Urothelium cell line (cell line): ENCODE results near the gene NOB1.
"Not testable (repeated sequence)": the region's sequence is repeated elsewhere in the genome, so short reads cannot be mapped to it uniquely, and the experiment has no call there.

ENCODE experiments used
- DNase-seq: peaks from one replicate; pipeline ENCODE4 v3.0.0; 2011; ENCODE audit warnings: low spot score, mixed read lengths
- FAIRE-seq: peaks from 2 replicates; lab custom pipeline; 2011; peaks lifted over from hg19 to GRCh38; lab: Jason Lieb, UNC

NOB1 gene

DNA sequence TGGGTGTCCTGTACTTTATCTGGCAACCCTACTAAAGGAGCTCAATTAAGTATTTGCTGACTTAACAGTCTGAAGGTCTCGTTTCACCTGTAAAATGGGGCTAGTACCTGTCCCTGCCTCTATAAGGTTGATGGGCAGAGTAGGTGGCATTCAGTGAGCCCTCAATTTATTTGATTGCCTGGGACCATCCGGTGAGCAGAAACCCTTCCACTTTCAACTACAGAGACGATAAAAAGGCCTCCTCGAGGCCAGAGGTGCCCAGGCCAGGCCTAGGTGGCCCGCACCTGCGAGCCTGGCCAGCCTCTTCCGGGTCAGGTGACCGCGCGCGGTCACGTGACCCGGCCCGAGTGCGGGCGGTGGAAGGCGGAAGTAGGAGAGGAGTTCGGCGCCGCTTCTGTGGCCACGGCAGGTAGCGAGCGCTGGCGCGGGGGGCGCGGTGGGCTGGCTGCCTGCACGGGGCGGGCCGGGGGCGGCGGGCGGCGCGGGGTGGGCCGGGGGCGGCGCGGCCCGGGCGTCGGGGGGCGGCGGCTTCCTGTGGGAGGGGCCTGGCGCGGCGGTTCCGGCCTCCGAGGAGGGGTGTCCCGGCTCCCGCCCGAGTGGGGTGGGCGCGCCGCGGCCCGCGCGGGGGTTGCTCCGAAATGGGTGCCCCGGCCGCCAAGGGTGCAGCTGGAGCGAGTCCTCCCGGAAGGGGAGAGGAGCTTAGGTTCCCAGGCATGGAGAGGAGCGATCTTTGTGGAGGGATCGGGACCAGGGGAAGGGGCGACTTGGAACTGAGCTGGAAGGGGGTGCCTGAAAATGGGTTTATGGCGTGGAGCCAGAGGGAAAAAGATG is 7.5 kb upstream of the NOB1 start, which contains the start of gene WWP2:
TSS of gene WWP2 (plus strand) at position 350 of the 831 bp plus-strand sequence. CDS start 24,679 bp downstream, outside the sequence.
- peak; percentile 17 for FAIRE-seq
- DNase-seq = peak; percentile 93

DNA sequence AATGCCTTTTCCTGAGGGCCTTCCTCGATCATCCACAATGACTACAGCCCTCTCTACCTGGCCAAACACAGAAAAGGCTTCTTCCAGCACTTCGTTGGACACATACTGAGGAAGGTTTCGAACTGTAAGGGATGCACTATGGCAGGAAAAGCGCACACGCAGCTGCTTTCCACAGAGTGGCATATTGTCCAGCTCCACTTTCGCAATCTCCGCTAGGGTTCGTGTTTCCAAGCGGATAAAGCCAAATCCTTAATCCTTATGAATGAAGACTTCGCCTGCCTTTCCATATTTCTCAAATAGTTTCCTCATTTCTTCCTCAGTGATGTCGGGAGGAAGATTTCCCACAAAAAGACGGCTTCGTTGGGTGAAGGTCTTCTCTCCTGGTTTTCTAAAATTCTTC is 2.6 kb upstream of the NOB1 start:
- DNase-seq, FAIRE-seq: not testable (repeated sequence)

DNA sequence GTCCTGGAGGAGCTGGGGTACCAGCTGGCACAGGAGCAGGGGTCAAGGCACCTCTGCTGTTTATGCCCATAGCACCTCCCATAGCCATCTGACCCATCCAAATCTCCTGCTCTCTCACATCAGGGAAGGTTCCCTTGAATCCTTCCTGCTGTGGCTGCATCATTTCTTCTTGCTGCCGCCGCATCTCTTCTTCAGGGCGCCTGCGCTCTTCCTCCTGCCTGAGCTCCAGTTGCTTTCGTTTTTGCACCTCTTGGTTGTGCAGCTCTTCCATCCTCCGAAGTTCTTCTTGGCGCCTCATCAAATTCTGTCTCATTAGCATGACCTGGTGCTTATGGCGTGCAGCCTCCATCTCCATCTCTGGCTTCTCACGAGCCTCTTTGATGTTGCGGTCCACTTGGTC is 2.0 kb upstream of the NOB1 start:
- FAIRE-seq = no peak
- DNase-seq = no peak

DNA sequence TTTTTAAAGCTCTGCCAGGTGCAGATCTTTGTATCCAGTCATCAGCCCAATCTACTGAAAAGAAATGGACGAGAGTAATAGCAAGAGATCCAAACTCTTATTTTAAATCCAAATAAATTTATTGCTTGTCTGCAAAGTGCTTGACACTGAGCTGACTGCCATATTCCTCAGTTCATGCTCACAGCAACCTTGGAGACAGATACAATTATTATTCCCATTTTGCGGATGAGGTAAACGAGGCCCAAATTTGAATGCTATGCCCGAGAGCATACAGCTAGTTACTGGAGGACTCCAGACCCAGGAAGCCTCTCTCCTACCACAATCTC is 620 bp downstream of the NOB1 start:
- DNase-seq = no peak
- no peak for FAIRE-seq

DNA sequence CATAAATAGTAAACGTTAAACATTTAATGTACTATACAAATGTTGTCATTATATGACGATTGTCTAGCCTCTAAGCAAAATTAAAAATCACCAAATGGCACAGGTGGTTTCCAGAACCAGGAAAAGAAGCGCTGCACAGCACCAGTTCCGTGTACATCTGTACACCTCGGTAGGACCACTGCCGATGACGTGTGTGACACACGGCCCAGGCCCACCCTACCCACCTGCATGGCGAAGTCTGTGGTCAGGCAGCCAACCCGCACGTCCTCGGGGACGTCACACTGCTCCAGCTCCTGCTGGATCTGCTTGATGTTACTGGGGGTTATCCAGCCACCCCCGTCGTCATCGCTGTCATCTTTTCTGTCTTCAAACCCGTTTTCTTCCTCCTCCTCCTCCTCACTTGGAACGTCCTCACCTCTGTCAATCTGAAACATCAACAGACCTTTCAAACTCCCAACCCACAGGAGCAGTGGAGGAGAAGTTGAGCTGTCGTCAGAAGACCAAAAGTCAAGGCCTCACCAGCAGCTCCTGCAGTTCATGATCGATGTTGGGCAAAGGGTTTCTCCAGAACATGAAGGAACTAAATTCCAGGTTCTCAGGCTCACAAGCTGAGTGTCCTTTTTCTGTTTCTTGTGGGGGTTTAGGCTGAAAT is 5.9 kb downstream of the NOB1 start:
- no peak for DNase-seq
- no peak for FAIRE-seq

DNA sequence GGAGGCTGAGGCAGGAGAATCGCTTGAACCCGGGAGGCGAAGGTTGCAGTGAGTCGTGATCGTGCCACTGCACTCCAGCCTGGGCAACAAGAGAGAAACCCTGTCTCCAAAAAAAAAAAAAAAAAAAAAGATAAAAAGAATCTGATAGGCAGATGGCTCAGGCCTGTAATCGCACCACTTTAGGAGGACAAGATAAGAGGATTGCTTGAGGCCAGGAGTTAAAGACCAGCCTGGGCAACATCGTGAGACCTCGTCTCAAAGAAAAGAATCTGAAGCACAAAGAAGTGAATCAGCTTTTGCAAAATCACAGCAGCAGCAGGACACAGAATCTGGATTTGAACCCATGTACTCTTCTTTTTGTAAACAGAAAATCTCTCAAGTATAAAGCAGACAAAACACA is 7.6 kb downstream of the NOB1 start:
- FAIRE-seq (no peak), DNase-seq (no peak)

DNA sequence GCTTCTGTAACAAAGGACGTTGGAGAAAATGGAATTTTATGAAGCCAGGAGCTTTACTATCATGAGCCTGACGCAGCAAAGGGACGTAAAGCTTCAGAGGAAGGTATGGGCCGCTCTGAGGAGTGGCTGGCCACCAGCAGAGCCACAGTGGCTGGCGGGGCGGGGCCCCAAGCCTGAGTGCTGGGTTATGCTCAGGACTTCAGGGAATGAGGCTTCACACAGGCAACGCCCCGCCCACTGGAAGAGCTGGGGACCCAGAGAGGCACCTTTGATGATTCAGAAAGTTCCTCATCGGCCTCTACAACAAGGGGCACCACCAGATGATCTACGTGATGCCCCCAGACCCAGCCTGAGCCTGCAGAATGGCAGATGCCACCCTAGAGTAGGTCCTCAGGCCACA is 8.8 kb downstream of the NOB1 start:
- DNase-seq = no peak
- no peak for FAIRE-seq

DNA sequence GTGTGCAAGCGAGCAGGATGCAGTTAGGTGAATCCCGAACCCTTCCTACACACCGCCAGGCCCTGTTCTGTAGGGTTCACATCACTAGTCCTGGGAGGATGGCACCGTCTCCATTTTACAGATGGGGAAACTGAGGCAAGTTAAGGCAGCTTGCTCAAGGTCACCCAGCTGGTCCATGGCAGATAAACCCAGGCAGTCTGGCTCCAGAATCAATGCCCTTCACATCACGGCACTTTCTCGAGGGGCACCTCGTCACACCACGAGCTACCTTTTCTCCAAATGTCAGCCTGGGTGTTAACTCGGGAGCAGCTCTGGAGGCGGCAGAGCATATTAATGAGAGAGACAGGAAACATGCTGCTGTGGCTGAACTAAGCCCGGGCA is 9.5 kb downstream of the NOB1 start:
- FAIRE-seq = no peak
- DNase-seq = no peak

DNA sequence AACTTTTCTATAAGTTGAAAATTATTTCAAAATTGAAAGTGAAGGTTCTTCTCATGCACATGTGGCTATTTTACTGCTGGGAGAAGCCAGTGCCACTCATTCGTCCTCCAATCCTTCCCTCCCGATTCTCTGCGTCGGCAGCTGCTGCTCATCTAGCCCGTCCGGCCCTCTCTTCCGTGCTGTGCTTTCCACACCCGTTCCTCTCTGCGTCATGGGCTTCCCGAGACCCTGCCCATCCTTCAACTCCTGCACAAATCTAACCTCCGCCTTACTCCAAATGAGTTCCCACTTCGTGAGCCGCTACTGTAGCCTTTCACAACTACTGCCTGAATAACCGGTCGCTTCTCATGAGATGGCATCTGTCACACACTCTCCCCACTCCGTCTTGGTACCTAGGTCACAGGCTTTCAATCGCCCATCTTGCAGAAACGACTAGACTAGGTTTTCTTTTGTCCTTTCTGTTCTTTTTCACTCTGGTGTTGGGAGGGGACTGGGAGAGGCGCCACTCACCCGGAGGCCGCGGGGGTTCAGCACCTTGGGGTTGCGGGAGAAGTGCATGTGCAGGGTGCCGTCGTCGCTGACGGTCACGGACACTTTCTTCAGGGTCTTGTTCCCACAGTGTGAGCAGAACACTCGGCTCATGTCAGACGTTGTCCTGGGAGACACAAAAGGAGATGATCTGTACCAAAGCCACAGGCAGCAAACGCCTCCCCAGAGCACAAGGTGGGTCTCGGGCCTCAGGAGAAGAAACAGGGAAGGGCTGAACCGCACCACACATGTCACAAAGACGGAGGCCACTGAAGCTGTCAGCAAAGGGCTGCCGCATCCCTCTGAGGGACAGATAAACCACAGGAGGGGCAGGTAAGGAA is 10.1 kb downstream of the NOB1 start:
- DNase-seq (no peak), FAIRE-seq (no peak)

DNA sequence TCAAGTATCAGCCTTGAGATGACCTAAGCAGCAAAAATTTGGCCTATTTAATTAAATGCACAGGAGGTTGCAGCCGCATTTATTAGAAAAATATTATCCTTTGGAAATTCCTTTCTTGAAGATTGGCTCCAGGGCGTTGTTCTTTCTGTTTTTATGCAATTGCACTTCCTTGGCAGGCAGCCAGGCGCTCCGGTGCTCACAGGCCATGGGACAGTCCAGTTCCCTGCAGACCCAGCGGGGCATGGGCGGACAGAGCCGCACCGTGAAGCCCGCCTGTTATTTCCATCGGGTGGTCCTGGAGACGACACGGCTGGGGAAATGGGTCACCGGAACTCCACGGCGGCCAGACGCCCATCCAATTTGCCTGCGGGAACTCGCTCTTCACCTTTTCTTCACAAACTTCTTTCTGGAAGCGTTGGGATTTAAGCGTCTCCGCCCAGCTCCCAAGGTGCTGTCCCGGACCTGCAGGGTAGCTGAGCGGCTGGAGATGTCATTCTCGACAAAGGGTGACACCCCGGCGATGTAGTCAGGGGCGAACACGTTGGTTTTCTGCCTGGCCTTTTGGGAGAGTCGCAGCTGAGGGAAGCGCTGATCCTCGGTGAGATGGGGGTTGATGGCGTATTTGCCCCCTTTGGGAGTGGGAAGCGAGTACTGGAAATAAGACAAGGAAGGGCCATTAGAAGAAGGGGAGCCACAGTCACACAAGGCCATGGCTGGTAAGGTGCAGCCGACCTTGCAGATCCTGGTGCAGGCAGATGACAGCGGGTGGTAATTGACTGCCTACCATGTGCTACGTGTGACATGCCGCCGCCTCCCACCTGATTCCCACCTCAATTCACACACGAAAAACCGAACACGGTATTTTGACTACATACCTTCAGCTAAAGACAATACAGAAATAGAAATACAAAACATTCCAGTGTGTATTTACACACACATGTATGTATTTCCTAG is 12.5 kb downstream of the NOB1 start:
- FAIRE-seq = peak; percentile 62

DNA sequence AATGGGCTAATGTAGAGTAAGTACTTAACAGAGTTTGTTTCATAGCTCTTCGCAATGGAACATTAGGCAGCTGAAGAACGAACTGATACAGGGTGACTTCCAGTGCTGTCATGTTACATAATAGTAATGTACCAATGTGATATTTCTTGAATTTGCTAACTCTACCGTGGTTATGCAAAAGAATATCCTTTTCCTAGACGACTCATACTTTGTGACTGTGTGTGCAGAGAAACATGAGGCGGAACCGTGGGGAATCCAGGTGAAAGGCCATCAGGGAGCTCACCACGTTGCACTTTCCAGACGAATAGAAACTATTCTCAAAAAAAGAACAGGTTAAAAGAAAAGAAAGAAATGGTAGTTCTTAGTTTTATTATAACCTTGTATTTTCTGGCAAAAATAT is 13.2 kb downstream of the NOB1 start:
- FAIRE-seq = no peak
- no peak for DNase-seq

More for the DNA sequence above, 12.5 kb downstream of the NOB1 start:
- no peak for DNase-seq

DNA sequence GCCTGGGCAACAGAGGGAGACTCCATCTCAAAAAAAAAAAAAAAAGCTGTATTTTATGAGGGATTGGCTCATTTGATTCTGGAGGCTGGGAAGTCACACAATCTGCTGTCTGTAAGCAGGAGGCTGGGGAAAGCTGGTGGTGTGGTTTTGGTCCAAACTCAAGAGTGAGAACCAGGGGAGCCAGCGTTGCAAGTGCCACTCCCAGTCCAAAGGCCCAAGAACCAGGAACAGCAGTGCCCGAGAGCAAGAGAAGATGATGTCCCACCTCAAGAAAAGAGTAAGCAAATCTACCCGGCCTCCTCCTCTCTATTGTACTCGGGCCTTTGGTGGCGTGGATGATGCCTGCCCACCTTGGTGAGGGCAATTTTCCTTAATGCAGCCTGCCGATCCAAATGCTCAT is 22.6 kb downstream of the NOB1 start:
- no peak for DNase-seq
- FAIRE-seq = no peak

DNA sequence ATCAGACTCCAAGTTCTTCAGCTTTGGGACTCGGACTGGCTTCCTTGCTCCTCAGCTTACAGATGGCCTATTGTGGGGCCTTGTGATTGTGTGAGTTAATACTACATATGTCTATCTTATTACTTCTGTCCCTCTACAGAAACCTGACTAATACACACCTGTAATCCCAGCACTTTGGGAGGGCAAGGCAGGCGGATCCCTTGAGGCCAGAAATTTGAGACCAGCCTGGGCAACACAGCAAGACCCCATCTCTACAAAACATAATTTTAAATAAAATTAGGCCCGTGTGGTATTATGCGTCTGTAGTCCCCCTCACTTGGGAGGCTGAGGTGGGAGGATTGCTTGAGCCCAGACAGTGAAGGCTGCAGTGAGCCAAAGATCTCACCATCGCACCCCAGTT is 23.4 kb downstream of the NOB1 start:
- DNase-seq, FAIRE-seq: not testable (repeated sequence)

DNA sequence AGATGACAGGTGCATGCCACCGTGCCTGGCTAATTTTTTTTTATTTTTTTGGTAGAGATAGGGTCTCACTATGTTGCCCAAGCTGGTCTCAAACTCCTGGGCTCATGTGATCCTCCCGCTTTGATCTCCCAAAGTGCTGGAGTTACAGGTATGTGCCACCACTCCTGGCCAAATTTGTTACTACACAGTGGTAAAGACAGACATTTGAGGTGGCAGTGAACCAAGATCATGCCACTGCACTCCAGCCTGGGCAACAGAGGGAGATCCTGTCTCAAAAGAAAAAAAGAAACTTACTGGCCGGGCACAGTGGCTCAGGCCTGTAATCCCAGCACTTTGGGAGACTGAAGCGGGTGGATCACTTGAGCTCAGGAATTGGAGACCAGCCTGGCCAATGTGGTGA is 25.7 kb downstream of the NOB1 start:
- not testable (repeated sequence) for DNase-seq, FAIRE-seq

DNA sequence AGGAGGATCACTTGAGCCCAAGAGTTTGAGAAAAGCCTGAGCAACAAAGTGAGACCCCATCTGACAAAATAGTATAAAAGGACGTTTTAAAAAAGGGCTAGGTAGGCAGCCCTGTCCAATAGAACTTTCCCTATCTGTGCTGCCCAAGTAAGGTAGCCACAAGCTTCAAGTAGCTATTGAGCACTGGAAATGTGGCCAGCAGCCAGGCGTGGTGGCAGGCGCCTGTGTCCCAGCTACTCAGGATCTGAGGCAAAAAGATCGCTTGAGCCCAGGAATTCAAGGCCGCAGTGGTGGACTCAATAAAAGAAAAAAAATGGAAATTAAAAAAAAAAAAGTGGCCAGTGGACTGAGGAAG is 26.8 kb downstream of the NOB1 start:
- FAIRE-seq = no peak
- DNase-seq = no peak

DNA sequence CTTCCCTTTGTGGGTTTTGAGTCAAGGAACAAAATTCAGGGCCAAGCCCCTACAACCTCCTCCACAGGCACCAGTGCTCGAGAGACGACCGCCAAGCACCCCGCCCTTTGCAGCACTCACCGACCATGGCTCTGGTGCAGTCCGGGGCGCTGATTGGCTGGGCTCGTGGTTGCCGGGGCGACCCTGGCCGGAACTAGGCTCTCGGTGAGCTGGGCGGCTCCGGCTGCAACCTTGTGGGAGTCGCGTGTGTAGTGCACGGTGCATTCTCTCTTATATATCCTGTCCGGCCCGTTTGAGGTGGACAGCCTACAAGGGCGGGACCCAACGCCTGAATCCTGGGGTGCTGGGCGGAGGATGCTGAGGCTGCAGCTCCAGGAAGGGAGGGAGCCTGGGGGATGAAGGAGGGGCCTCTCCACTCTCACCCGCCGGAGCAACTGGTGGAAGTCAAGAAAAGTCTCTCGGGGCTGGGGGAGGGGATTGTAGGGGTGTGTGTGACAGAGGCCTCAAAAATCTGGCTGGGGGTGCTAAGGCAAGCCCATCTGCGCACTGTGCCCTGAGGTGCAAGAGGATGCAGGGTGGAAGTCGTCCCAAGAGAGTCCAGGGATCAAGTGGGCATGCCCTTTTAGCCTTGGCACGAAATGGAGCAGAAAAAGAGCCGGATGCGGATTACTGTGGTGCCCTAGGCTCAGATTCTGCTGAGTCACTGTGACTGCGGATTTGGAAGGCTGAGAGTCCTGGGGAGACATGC is 28.2 kb downstream of the NOB1 start, which contains the start of gene NQO1:
TSS of gene NQO1 (minus strand) at position 248 of the 748 bp plus-strand sequence. CDS start at position 127, 121 bp downstream.
- FAIRE-seq (no peak), DNase-seq (peak; percentile 96)

DNA sequence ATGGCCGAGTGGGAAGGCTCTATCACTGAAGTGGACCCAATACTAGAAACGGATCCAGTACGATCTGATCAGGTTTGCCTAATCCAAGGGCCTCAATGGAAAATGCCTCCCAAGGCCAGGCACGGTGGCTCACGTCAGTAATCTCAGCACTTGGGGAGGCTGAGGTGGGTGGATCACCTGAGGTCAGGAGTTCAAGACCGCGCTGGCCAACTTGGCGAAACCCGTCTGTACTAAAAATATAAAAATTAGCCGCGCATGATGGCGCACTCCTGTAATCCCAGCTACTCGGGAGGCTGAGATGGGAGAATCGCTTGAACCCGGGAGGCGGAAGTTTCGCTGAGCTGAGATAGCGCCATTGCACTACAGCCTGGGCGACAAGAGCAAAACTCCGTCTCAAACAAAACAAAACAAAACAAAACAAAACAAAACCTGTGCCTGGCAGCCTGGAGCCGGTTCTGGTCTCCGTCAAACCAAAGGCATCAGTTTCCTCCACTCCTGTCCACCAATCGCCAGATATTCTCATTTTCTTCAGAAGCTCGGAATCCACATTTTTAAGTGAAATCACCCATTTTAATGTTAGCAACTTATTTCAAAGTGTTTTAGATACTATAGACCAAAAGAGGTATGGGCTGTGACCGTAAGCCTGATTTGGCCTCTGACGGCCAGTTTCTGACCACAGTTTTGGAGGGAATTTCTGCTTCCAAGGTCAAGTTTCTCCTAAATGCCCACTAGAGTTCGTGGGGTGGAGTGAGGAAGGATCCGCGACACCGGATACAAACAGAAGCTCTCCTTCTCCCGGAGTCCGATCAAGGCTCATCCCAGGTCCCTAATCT is 29.0 kb downstream of the NOB1 start:
- DNase-seq = no peak

DNA sequence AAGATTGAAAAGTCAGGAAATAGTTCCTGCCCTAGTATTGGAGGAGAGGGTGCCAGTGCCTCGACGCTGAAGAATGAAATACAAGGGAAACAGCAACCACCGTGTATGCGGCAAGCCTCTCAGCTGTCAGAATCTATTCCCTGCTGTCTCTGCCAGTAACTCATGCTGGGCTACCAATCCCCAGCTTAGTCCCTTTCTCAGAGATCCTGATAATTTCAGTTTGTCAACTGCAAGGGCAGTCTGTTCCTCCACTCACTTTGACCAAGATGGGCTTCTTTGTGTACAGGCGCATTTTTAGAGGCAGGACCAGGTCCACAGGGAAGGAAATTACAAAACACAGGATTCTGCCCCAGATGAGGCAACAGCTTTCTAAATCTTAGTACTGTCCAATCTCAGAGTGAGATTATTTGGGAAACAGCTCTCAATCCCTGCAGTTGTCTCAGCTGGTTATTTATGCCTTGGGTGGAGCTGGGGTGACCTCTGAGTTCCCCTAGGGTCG is 29.7 kb downstream of the NOB1 start:
- FAIRE-seq = no peak
- DNase-seq = no peak

More for the DNA sequence above, 29.0 kb downstream of the NOB1 start:
- no peak for FAIRE-seq
